ENCODE data around the gene POC1A. TPM values are rescaled to one million over a fixed set of nuclear protein-coding genes. Genes with fewer than 3 reads are reported as not detected.

POC1A gene
- polyA plus RNA-seq, 3 donors = 7.0 to 8.2 (median 8.1) TPM

DNA sequence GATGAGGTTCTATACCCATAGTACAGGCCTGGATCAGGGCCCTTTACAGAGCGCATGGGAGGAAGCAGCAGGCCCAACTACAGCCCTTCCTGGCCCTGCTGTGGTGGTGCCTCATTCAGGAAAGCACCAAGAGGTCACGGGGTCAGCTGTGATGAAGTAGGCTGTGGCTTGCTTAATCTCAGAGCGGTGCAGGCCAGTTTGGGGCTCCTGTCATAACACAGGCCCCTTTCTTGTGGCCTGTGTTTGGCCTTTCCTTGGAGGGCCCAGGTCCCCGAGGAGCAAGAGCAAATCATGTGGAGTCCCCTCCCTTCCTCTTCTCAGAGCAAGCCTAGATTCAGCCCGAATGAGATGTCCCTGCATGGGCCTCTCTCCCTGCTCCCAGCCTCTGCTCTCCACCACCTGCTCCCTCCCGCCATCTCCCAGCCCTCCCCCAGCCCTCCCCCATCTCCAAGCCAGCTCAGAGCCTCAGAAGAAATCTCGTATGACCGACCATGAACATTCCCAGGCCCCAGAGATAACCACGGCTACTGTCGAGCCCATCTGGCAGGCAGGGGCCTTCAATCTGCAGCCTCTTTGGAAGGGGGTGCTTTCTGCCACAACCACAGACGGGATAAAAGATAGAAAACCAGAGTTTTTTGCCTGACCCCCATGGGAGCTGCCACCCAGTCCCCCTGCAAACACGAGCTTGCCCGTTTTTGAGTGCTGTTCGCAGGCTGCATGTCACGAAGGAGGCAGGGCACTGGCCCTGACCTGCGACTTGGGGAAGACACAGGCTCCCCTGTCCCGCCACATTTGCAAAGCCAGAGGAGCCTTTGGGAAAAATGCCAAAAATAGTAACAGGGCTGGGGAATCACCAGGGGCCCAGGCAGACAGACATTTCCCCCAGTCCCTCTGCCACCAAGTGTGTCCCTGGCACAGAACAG is 65.5 kb downstream of the POC1A start:
- DNase-seq (ENCODE audit: low read depth in 3 of 3, low spot score in 2 of 3) = no peak

DNA sequence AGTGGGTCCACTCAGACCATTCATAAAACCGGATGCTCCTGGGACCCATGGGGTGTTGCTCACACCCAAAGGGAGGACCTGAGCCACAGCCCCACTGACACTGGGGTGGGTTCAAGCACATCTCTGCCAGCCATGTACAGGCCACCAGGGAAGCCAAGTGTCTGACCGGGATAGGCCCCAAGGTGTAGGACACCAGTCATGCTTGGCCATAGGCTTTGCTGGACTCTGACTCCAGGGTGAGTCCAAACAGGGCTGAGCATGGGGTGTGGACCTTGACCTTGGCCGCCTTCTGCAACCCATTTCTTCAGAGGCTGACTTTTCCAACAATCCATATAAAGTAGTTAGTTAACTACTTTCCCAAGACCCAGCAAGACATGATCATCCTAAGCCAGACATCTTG is 66.5 kb downstream of the POC1A start:
- DNase-seq (ENCODE audit: low read depth in 3 of 3, low spot score in 2 of 3) = no peak

DNA sequence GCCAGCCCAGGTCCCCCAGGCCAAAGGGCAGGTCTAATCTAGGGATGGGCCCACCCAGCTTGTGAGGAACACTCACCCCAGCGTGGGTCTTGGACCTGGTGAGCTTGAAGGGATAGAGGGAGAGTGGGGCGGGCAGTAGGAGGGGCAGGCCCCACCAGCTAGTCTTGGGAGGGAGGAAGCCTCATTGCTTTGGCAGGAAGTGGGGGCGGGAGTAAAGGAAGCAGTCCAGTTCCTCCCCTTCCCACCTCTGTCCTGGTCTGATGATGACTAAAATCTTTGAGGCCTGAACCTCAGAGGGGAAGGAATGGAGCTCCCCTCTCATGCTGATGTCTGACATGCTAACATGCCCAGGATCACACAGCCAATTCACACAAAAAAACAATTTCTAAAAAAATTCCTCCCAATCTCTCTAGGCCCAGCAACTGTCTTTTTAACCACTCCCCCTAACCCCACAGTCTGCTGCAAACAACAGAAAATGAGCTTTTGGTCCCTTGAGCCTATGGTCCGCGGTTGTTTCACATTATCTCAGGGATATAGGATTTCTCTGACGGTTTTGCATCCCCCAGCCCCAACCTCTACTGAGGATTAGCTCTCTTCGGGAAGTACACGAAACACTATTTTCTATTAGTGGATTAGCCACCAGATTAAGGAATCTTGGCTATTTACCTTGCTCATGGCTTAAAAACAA is 67.1 kb downstream of the POC1A start:
- DNase-seq (ENCODE audit: low read depth in 3 of 3, low spot score in 2 of 3) = no peak

DNA sequence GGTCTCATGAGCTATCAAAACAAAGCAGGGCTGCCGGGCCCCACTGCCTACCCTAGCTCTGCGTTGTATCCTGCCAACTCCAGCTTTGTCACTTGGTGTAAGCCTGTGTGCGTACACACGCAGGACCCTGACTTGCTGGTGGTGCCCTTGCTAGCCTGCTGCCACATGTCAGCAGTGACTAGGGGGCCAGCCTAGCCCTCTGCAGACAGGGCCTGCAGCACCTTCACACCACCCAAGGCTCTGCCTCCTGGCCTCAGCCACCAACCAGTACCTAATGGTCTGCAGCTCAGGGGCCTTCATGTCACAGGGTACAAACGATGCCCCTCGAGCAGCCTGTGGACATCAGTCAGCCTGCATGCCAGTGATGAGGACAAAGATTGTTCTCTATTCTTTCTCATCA is 67.8 kb downstream of the POC1A start:
- DNase-seq (ENCODE audit: low read depth in 3 of 3, low spot score in 2 of 3) = no peak

DNA sequence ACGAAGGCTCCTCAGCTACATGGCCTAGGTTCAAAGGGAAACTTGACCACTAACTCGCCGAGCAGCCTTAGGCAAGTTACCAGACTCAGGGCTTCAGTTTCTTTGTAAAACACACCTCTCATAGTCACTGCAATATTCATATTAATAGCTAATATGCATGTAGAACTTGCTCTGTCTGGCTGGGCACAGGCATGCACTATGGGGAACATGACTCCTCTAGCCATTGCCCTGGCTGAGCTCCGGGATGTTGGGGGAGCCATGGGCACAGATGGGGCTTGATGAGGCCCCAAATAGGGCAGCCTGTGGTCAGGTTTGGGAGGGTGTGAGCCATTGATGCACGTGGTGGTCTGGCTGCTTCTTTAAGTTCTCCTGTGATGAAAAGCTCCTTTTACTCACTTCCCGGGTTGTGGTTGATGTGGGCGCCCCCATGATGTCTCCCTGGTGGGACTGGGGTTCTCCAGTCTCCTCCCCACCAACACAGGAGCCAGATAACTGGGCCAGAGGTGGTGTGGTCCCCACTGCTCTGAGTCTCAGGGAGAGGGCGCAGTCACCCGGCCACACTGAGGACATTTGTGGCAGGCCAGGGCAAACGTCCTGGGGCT is 68.4 kb downstream of the POC1A start:
- DNase-seq (ENCODE audit: low read depth in 3 of 3, low spot score in 2 of 3) = no peak

DNA sequence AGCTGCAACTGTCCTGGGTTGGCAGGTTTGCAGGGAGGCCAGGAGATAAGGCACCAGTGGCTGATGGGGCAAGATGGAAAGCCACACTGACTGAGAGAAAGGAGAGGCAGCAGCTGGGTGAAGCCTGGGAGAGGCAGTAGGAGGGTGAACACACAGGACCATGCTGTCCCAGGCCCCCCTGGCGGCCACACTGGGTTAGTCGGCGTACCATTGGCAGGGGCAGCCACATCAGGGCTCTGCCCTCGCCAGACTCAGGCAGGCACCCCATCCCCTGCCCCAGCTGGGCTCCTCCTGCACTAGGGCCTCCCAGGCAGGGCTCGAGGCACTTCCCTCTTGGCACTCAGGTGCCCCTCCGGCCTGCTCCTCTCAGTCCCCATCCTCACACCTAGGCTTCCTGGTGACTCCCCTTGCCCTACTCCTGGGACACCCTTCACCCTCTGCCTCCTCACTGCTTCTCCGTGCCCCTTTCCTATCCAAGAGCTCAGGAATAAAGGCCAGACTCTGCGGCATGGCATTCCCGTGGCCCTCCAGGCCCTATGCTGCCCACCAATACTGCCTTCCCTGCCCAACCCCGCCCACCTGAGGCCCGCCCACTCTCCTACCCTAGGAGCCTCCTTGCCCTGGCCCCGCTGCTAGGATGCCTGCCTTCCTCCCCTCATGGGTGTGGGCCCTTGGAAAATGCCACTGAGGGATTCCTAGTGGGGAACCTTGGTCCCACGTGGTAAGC is 69.1 kb downstream of the POC1A start:
- no peak for DNase-seq (ENCODE audit: low read depth in 3 of 3, low spot score in 2 of 3)

DNA sequence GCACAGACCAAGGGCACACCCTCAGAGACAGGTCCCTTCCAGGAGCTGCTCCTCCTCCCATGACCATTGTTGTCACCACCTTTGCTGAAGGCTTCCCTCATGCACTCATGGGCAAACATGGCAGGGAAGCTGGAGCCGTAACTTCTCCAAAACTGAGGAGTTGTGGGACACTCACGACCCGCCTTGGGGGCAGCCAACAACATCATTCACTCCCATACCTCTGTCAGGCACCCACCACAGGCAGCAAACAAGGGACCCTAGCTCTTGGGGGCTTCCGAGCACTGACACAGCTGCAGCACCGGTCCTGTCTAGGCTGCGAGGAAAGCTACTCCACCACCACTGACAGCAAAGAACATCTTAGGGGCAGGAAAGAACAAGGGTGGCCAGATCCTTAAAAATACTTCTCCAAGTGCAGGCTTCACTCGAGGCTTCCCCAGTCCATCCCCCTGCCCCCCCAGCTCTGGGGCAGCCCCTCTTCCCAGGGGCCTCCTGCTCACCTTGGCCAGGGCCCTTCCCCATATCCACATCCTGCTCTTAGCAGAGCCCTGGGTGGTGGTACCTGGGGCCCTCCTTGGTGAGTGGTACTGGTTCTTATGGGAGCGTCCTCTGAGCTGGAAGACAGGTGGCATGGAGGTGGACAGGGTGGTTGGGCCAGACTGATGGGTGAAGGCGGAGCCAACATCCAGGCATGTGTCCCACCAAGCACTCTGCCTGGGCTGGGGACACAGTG is 69.8 kb downstream of the POC1A start:
- DNase-seq (ENCODE audit: low read depth in 3 of 3, low spot score in 2 of 3) = no peak

DNA sequence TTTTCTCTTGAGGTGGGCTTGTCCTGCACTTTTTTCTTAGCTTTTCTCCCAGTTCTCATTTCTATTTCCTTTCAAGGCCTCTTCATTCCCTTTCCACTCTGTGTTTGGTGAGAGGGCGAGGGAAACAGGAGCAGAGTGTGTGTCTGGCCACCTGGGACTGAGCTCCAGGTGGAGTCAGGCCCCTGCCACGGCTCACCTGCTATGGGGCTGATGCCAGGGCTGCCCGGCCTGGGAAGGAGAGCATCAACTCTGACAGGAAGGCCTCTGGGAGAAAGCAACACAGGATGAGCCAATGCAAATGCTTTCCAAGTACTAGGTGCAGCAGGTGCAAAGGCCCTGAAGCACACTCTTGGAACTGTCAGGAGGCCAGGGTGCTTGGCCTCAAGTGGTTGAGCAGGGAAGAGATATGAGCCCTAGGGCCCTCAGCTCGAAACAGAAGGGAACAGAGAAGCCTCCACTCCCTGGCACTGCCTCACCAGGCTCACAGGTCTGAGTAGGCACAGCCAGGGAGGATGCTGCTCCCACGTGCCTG is 70.6 kb downstream of the POC1A start:
- DNase-seq (ENCODE audit: low read depth in 3 of 3, low spot score in 2 of 3) = no peak

DNA sequence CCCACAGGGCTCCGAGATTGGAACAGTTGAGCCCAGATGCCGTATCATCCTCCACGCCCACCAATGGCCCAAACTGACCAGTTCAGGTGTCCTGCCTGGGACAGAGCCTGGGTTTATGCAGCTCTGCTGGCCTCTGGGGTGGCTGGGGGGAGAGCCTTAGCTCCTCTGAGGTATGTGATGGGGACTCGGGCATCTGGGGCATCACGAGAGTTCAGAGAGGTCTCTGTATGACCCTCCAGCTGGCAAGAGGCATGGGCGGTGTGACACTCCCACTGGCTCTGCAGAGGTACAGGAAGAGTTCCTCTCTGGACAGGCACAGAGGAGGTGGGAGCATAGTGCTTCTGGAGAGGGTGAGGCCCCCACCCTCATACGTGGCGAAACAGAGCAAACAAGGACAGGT is 71.3 kb downstream of the POC1A start:
- DNase-seq (ENCODE audit: low read depth in 3 of 3, low spot score in 2 of 3) = no peak

DNA sequence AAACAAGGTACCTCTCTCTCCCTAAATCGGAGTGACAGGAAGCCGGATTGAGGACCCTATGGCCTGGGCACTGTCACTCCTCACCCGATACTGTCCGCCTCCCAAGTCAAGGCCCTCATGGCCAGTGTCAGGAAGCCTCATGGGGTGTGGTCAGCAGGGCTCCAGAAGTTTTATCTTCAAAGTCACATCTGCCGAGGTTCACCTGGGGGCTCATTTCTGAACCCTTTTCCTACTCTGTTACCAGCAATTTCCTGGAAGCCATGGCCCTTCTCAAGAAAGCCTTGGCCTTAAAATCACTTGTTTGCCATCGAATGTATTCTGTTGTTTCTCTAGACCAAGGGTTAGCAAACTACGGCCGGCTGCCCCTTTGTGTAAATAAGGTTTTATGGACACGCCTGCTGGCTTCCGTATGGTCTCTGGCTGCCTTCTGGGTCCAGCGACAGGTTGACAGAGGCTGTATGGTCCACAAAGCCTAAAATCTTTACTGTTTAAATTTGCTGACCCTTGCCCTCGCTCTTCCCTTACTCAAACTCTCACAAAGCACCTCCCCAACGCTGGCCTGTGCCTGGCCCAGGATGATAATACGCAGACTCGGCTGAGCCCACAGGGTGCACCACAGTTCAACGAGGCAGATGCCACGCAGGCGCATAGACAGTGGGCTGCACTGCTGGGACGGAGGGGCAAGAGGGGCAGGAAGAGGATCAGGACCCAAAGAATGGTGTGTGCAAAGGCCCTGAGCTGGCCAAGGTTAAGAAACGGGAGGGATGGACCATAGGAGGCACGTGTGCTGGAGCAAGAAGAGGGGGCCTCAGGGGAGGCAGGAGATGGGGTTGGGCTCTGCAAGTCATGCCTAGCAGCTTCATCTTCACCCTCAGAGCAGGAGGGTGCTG is 73.1 kb downstream of the POC1A start:
- DNase-seq (ENCODE audit: low read depth in 3 of 3, low spot score in 2 of 3) = no peak

DNA sequence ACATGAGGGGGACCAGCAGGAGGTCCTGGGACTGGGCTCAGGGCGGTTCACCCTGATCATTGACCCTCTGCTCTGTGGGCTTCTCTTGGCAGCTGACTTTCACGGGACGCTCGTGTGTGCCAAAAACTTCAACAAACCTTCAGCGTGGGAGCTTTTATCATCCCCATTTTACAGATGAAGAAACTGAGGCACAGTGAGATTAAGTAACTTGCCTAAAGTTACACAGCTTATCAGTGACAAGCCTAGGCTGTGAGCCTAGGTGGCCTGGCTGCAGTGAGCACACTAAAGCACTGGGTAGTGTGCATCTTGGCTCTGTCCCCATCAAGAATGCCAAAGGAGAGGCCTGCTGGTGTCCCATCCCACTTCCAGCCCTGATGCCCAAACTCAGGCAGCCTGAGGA is 74.3 kb downstream of the POC1A start:
- DNase-seq (ENCODE audit: low read depth in 3 of 3, low spot score in 2 of 3) = no peak

DNA sequence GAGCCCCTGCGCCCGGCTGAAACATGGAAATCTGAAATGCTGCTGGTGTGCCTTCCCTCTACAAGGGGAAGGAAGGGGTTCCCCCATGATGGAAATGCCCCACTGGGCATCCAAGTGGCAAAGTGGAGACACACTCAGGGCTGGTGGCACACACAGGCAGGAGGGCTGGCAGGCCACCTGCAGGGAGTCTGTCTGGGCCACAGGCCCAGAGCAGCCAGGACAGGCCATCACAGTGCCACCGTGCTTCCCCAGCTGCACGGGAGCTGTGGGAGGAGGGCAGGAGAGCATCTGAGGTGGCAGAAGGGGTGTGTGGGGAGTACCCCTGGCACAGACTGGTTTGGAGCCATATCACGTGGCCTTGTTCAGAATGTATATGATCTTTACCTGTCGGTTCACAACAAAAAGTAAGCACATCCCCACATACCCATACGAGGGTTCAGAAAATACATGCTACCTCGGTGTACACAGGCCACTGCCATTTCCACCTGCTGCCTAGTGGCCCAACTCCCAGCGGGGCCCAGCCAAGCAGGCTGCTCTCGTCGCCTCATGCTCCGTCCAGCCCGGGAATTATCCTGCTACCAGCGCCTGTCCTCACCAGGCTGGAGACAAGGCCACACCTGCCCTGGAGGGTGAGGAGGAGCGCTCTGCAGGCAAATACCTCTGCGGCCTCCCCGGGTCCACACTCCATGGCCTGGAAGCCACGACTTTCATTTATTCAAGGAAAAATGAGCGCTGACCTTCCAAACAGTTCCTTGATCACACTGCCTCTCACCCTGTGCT is 75.3 kb downstream of the POC1A start:
- DNase-seq (ENCODE audit: low read depth in 3 of 3, low spot score in 2 of 3) = no peak

DNA sequence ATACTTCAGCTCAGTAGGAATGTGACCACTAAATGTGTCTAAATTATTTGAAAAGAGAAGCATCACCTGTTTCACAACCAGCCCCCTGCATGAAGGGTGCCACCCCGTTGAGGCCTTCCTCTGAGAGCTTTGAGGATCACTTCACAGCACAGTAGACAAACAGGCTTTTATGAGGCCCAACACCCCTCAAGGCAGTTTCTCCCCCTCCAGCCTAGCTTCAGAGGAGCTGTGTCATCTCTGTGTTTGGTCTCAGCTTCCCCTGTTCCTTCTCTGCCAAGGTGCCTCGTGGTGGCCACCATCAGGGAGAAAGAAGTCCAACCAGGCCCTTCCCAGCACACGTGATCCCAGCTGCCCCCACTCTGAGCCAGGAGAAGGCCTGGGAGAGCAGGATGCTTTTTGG is 76.3 kb downstream of the POC1A start:
- no peak for DNase-seq (ENCODE audit: low read depth in 3 of 3, low spot score in 2 of 3)

DNA sequence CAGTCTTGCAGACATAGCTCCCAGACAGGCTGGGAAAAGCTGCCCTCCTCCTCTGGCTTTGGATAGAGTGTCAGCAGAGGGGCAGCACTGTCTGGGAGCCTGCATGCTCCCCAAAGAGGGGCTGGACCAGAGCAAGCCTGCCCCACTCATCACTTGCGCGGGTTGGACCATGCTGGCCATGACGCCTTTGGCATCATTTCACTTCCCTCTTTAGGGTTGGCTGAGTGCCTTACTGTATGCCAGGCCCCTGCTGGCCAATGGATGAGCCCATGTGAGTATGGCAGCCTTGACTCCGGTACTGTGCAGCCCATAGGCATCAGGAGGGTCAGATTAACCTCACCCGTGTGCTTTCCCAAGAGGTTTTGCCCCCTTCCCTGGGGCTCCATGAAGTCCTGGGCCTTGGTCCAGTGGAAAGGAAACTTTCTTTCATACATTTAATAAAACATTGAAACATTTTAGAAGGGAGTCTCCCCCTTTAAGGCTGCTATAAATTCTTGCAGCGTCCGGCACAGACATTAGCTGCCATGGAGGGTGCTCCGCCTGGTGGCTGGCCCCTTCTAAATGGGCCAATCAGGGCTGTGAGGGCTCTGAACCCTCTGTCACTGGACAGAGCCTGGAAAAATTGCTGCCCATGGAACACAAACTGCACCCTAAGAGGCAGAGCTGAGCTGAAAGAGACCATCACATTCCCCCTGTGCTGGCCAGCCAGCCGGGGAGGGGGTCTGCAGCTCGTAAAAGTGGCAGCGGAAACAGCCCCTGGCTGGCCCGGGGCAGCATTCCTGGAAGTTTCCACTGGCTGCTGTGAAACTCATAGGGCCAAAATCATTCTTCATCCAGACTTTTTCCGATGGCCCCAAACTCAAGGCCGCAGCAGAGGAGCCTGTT is 77.1 kb downstream of the POC1A start:
- DNase-seq (ENCODE audit: low read depth in 3 of 3, low spot score in 2 of 3) = no peak

DNA sequence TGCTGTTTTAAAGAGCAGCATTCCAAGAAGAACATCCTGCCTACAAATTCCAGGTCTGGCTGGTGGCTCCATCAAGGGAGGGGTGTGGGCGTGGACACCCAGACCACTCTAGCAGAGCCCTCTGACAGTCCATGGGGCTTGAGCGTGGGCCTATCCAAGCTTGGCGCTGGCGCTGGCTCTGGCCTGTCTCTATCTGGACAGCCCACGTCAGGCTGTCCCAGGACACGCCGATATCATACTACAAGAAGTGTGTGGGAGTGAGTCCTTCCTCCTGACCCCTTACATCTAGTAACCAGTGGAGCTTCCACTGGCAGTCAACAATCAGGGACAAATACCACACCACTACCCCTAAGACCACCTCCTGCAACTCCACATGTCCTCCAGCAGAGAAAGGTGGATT is 80.7 kb downstream of the POC1A start:
- DNase-seq (ENCODE audit: low read depth in 3 of 3, low spot score in 2 of 3) = no peak

DNA sequence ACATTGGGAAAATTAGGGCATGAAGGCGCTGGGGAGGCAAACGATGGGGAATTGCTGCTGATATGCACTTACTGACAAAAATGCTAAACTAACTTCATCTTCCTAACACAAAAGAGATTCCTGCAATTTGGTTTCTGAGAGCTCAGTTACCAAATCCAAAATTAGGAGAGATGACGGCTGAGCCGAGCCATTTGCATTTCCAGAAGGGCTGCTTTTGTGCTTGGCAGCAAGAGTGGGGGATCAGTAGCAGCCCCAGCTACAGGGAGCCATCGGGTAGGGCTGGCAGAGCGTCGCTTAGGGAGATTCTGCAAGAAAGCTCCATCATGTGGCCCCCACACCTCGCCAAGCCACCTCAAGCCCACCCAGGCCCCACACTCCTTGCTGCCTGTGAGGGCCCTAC is 81.8 kb downstream of the POC1A start:
- DNase-seq (ENCODE audit: low read depth in 3 of 3, low spot score in 2 of 3) = no peak

DNA sequence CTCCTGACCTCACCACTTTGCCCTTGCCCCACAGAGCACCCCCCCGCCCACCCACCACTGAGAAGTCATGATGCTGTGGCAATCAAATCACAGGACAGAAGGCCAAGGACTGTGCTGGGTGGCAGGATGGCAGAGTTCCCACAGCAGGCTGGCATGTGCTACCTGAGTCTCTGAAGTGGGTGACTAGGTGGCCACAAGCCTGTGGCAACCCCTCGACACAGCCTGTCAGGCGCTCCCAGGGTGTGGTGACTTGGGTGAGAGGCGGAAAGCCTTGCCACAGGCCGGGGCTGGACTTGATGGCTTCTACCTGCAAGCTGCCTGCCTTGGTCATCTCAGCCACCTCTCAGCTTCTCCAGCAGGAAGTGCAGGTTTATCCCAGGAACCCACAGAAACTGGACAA is 82.2 kb downstream of the POC1A start:
- DNase-seq (ENCODE audit: low read depth in 3 of 3, low spot score in 2 of 3) = no peak

Data from right renal cortex interstitium (tissue), 3 donors.